HEK293T (cell line): ENCODE results near the gene DIDO1.

ENCODE experiments used
- ARNT ChIP-seq: fragments of 450-650 bp; IDR thresholded peaks from 2 replicates; pipeline ENCODE4 v1.6.1; 2017; ENCODE audit warnings: mild to moderate bottlenecking
- BHLHE40 ChIP-seq: fragments of 450-650 bp; IDR thresholded peaks from 2 replicates; pipeline ENCODE4 v1.6.1; 2016; ENCODE audit warnings: mild to moderate bottlenecking, moderate library complexity, borderline replicate concordance
- FOXM1 ChIP-seq: fragments of 450-650 bp; IDR thresholded peaks from 2 replicates; pipeline ENCODE4 v1.6.1; 2017; ENCODE audit warnings: mild to moderate bottlenecking, borderline replicate concordance
- L3MBTL2 ChIP-seq: fragments of 450-650 bp; conservative IDR thresholded peaks from 2 replicates; pipeline ENCODE4 v1.6.1; 2016; ENCODE audit warnings: mild to moderate bottlenecking
- SP1 ChIP-seq: fragments of 450-650 bp; IDR thresholded peaks from 2 replicates; pipeline ENCODE4 v1.6.1; 2017
- SUZ12 ChIP-seq: fragments of 450-650 bp; IDR thresholded peaks from 2 replicates; pipeline ENCODE4 v1.6.1; 2016; ENCODE audit warnings: mild to moderate bottlenecking
- TF ChIP-seq, protein P1 (sequence below): fragments of 450-650 bp; IDR thresholded peaks from 2 replicates; pipeline ENCODE4 v1.6.1; 2016

- TF ChIP-seq FOXM1 (no peak), SP1 (no peak), SUZ12 (no peak), BHLHE40 (no peak), L3MBTL2 (no peak), ARNT (no peak)
- TF ChIP-seq, protein P1, sequence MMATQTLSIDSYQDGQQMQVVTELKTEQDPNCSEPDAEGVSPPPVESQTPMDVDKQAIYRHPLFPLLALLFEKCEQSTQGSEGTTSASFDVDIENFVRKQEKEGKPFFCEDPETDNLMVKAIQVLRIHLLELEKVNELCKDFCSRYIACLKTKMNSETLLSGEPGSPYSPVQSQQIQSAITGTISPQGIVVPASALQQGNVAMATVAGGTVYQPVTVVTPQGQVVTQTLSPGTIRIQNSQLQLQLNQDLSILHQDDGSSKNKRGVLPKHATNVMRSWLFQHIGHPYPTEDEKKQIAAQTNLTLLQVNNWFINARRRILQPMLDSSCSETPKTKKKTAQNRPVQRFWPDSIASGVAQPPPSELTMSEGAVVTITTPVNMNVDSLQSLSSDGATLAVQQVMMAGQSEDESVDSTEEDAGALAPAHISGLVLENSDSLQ = no peak
Observed at GRCh38 chr20:62880147-62880934, 46.0 kb downstream of the DIDO1 start.
